ENCODE results near the gene CPNE4.

The CPNE4 gene

DNA sequence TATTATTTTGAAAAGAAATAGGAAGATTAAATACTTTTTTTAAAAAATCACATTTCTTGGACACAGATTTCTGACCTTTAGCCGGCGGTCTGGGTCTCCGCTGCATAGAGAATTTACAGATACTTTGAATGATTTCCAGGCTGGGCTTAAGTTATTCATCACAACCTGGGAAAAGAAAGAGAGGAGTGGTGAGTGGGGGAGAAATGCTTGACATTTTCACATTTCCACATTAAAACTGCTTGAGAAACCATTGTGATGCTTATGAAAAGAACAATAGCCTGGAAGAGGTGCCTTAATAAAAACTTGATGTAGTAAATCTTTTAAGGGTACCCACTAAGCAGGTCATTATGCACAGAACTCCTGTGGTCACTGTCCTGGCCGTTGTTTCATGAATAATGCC, 365.2 kb downstream of the CPNE4 start:
- DNase-seq = no peak

DNA sequence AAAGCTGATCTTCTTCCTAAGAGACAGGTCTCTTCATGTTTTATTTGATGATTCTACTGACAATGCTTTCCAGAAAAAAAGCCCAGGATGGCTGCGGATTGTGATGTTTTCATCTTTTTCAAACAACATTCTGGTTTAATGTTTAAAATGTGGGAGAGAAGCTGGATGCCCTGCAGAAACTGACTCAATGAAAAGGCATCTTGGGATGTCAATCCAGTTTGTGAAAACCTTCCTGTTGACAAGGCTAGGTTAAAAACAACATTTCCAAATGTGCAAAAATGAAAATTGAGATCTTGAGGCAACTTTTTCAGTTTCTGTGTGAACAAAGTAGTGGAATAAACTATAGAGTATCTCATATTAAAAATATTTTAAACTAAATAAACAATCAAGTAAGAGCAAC, 376.0 kb downstream of the CPNE4 start:
- no peak for DNase-seq

GRCh38 chr3:131658115-131658514, 376.7 kb downstream of the CPNE4 start:
- DNase-seq = no peak

- no peak for DNase-seq
Observed at GRCh38 chr3:131655070-131655690, 379.6 kb downstream of the CPNE4 start.

GRCh38 chr3:131645638-131646037, 389.2 kb downstream of the CPNE4 start:
- DNase-seq = no peak

GRCh38 chr3:131636266-131636775, 398.5 kb downstream of the CPNE4 start:
- DNase-seq = no peak

- no peak for DNase-seq
Observed at GRCh38 chr3:131630807-131631206, 404.0 kb downstream of the CPNE4 start.

DNA sequence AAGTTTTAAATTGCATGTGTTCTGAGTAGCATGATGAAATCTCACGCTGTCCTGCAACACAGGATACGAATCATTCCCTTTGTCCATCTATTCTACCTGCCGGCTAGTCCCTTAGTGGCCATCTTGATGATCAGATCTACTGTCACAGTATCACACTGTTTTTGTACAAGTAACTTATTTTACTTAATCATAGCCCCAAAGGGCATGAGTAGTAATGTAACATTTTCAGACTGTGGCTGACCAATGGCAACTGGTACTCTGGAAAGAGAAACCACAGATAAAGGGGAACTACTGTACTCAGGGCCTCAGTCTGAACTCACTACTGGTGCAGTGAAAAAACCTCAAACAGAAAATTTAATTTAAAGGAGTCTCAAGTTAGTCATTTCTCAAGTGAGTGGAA, 404.7 kb downstream of the CPNE4 start:
- DNase-seq = no peak

DNA sequence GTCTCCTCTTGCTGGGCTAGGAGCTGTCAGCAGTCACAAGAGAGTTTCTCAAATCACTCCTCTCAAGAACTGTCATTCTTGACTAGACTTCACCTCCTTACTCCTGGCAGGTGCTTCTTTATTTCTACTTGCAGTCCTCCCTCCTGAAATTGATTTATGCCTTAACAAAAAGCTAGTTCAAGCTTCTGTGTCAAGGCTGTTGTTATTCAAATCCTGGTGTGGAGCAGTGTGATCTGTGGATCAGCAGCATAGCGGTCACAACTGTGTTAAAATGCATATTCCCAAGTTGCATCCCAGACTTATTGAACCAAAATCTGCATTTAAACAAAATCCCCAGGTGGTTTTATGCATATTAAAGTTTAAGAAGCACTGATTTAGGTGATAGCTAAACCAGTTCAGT, 411.4 kb downstream of the CPNE4 start:
- no peak for DNase-seq

GRCh38 chr3:131622726-131623125, 412.1 kb downstream of the CPNE4 start:
- DNase-seq = no peak

DNA sequence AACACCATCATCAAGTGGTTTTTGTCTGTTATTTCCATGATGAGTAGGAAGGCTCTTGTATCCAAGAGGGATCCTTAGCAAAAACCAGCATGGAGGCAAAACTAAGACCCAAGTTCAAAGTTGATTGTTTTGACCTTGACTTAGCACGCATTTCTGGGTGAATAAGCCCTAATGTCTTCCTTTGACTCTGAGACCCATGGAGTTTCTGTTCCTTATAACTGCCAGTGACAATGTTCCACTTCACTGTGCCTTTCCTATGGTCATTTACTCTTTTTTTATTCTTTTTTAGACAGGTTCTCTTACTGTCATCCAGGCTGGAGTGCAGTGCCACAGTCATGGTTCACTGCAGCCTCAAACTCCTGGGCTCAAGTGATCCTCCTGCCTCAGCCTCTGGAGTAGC, 413.8 kb downstream of the CPNE4 start:
- DNase-seq = no peak

DNA sequence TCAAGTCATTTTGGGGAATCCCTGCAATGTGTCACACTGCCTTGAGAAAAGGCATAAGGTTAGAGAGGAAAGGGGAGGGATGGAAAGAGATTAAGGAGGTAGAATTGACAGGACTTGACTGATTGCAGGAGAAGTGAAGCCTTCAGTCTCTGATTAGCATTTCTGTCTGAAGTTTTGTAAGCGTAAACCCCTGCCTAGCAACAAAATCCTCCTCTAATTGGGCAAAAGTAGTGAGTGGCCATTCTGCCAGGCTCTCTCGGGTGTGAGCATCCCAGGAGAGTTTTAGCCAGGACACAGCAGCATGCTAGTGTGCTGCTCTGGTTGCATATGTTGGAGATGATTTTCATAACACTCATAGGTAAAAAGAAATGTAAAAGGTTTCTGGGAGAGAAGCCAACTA, 415.0 kb downstream of the CPNE4 start:
- DNase-seq = no peak

GRCh38 chr3:131616719-131617118, 418.1 kb downstream of the CPNE4 start:
- DNase-seq = no peak

DNA sequence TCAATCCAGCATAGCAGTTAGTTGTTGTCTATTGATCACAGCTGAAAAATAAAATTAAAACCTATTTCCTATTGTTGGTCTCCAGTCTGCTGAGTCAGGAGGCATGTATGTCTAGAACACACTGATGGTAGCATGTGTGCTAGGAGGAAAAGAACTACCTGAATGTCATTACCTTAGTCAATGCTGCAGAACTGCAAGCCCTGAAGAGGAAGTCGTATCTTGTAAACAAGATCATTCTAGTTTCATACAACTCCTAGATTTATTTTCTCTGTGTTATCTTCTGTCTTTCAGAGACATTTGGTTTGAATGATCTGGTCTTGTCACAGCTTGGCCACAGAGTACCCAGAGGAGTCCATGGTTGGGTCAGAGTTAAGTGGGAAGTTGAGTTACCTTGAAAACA, 422.1 kb downstream of the CPNE4 start:
- no peak for DNase-seq

DNA sequence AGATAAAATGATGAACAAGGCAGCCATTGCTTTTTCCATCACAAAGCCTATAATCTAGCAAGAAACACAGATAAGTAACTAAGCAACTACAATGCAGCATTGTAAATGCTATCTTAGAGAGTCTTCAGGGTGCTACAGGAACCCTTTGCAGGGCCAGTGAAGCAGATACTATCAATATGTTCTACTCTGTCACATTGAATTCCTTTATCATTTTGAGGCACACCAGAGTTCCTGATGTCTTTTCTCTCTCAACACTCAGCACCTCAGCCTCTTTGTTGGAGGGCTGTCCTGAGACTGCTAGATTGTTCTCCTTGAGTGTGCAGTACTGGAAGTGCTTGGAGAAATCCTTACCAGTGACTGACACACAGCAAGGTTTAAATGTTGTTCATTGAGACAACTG, 424.6 kb downstream of the CPNE4 start:
- no peak for DNase-seq

- DNase-seq = no peak
Observed at GRCh38 chr3:131608741-131609140, 426.1 kb downstream of the CPNE4 start.

- no peak for DNase-seq
Observed at GRCh38 chr3:131608296-131608695, 426.5 kb downstream of the CPNE4 start.

DNA sequence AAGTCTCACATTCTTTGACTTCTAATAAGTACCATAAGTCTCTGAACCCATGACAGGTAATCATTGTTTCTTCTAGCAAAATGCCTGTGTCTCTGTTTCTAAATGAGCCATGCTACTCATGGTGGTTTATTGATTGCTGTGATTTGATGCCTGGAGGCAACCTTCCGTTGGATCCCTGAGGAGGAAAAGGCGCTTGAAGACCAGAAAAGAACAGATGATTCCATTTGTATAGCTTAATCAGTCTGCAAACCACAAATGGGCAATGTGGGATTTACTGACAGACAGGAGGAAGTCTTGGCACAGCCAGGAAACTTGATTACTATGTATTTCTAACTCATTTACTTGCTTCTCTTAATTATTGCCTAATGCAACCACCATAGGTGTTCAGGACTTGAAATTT, 428.9 kb downstream of the CPNE4 start:
- DNase-seq = no peak

GRCh38 chr3:131602011-131602779, 432.6 kb downstream of the CPNE4 start:
- DNase-seq = no peak

GRCh38 chr3:131597816-131598215, 437.0 kb downstream of the CPNE4 start:
- no peak for DNase-seq

DNA sequence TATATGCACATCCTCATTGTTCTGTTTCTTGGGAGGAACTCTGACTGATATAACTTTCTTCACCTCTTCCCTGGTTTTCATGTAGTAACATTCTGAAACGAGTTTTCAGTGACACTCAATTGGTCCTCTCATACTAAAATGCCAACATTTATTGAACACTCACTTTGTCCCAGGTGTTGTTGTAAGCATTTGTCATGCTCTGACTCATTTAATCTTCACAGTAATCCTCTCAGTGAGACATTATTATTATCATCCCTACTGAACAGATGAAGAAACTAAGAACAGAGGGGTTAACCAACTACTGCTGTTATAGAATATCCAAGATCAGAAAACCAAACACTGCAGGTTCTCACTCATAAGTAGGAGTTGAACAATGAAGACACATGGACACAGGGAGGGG, 437.9 kb downstream of the CPNE4 start:
- DNase-seq = no peak

DNA sequence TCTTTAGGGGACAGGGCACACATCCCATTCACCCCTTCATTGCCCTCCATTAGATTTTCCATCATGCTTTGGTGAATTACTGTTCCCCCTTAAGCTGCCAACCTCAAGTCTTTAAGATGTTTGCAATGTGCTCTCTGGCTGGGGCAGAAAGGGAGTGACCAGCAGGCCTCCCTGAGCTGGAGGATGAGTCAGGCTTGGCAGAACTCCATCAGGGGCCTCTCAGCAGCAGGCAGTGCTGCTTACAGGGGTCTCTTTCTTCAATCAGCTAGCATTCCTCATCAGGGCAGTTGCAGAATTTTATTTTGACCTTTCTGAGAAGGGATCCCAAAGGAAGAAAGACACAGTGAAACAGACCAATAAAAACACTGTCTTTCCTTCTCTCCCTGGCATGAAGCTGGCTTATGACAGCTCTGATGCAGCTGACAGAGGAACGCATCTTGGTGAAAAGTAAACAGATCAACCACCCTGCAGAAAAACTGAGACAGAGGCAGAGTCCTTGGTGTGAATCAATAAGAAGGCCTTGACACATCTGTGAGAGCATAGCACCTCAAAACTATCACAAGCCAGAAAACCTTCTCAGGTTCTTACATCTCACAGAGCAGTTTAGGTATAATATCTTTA, 443.3 kb downstream of the CPNE4 start:
- no peak for DNase-seq

- no peak for DNase-seq
Observed at GRCh38 chr3:131586277-131586676, 448.5 kb downstream of the CPNE4 start.

DNA sequence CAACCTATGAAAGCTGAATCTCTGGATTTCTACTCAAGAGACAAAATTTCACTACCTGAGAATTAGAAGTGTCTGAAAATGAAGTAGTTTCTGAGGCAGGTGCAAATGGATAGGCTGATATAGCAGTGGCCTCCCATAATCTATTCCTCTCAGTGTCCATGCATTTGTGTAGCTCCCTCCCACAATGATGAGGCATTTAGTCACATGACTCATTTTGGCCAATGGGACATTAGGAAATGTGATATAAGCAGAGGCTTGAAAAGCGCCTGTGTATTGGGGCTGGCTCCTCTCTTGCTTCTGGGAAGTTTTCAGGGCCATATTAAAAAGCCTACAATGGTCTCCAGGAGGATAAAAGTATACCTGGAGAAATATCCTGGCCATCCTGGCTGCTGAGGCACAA, 452.4 kb downstream of the CPNE4 start:
- no peak for DNase-seq
